ENCODE results near the gene PITPNM3.

The PITPNM3 gene

GRCh38 chr17:6462692-6463091 is 93.7 kb downstream of the PITPNM3 start:
- no peak for DNase-seq (ENCODE audit: low read depth, low spot score)

- no peak for DNase-seq (ENCODE audit: low read depth, low spot score)
Observed at GRCh38 chr17:6461792-6462524, 94.4 kb downstream of the PITPNM3 start.

- no peak for DNase-seq (ENCODE audit: low read depth, low spot score)
Observed at GRCh38 chr17:6461246-6461645, 95.1 kb downstream of the PITPNM3 start.

GRCh38 chr17:6460531-6461161 is 95.7 kb downstream of the PITPNM3 start:
- DNase-seq (ENCODE audit: low read depth, low spot score) = no peak

GRCh38 chr17:6458460-6458950 is 97.8 kb downstream of the PITPNM3 start:
- DNase-seq (ENCODE audit: low read depth, low spot score) = no peak

GRCh38 chr17:6457688-6458459 is 98.5 kb downstream of the PITPNM3 start:
- no peak for DNase-seq (ENCODE audit: low read depth, low spot score)

GRCh38 chr17:6456914-6457687 is 99.3 kb downstream of the PITPNM3 start:
- no peak for DNase-seq (ENCODE audit: low read depth, low spot score)

GRCh38 chr17:6456321-6456720 is 100.0 kb downstream of the PITPNM3 start:
- no peak for DNase-seq (ENCODE audit: low read depth, low spot score)

- no peak for DNase-seq (ENCODE audit: low read depth, low spot score)
Observed at GRCh38 chr17:6455321-6455705, 101.0 kb downstream of the PITPNM3 start.

- DNase-seq (ENCODE audit: low read depth, low spot score) = no peak
Observed at GRCh38 chr17:6454495-6455320, 101.6 kb downstream of the PITPNM3 start.

- no peak for DNase-seq (ENCODE audit: low read depth, low spot score)
Observed at GRCh38 chr17:6453279-6454024, 102.9 kb downstream of the PITPNM3 start.

- no peak for DNase-seq (ENCODE audit: low read depth, low spot score)
Observed at GRCh38 chr17:6452471-6453266, 103.7 kb downstream of the PITPNM3 start.

GRCh38 chr17:6450926-6451832 is 105.2 kb downstream of the PITPNM3 start:
- no peak for DNase-seq (ENCODE audit: low read depth, low spot score)

- no peak for DNase-seq (ENCODE audit: low read depth, low spot score)
Observed at GRCh38 chr17:6449307-6449706, 107.0 kb downstream of the PITPNM3 start.

- no peak for DNase-seq (ENCODE audit: low read depth, low spot score)
Observed at GRCh38 chr17:6448473-6448872, 107.9 kb downstream of the PITPNM3 start.

GRCh38 chr17:6446516-6447100 is 109.7 kb downstream of the PITPNM3 start:
- no peak for DNase-seq (ENCODE audit: low read depth, low spot score)

- no peak for DNase-seq (ENCODE audit: low read depth, low spot score)
Observed at GRCh38 chr17:6444571-6445335, 111.6 kb downstream of the PITPNM3 start.

All from iPS DF 19.7 (cell line).